Measurements from ENCODE around the gene CCSER1.

The CCSER1 gene

DNA sequence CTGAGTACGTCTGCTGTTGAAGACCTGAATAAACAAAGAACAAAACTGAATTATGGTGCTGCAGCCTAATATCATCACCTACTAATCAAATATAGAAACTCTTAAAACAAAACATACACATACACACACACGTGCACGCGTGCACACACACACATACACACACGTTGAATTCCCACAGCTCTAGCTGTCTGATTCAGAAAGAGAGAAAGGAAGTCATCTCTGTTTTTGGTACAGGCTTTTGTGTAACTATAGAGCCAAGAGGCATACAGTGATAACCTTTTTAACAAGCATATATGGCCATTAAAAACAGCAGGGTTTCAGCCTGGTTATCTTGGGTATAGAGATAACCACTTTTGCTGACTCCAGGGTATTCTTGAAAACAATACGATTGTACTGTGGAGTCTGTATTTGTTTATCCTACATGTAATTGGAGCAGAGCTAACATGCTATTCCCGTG lies 823.2 kb downstream of the CCSER1 start:
- in situ Hi-C loops (cut with MboI; ENCODE audit: low pct_unique_long_range_greater_than_20kb, low sequenced_read_pairs): no loop called here
- DNase-seq: no peak

DNA sequence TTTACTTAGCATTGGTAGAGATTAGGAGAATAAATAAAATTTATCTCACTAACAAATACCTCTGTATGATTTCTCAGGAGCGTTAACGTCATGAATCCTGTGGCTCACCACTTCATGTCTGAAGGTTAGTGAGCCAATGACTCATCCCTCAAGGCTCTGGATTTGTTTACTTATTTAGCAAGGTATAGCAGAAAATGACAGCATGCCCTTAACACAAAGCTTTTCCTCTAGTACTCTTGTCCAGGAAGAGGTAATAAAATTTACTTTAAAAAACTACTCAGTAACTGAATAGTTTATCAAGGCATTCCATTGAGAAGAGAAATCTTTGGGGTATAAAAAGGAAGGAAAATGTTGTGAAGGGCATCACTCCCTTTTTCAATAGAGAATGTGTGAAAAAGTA lies 823.8 kb downstream of the CCSER1 start:
- in situ Hi-C loops (cut with MboI; ENCODE audit: low pct_unique_long_range_greater_than_20kb, low sequenced_read_pairs): no loop called here
- no peak for DNase-seq

DNA sequence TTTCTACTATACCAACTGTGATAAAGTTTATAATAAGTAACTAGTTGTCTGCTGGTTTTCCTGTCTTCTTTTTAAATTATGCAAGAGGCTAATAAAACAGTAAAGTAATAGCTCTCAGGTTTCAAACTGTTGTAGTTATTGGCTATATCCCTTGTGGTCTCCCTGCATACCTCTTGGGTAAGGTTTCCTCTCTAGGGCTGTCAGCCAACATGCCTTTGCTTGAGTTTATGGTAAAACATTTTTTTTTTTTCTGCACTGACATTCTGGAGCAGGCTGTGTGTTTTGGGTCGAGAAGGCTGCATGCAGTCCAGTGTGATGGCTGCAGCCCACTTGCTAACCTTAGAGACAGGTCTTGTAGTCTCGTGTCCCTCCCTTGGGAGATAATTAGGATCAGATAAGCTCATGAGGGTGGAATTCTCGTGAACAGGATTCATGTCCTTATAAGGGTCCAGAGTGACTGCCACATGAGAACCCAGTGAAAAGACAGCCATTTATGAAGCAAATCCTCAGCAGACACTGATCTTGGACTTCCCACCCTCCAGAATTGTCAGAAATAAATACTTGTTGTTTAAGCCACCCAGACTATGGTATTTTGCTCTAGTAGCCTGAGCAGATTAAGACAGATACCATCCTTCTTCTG lies 831.2 kb downstream of the CCSER1 start:
- no peak for DNase-seq

DNA sequence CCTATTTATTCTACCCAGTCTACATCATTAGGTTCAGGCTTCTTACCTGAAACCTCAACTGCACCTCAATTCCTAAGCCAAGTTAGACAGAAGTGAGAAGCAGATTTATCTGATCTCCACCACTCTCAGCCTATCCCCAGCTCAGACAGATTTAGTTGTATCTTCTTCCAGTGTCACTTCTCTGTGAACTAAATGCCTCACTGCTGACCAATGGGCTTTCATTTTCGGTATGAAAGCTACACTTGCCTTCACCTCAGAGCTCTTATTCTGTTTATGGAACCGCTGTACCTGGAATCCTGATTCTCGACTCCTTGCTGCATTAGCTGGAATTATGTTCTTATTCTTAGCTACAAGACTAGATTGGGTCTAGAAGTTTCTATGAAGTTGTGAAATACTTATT lies 833.2 kb downstream of the CCSER1 start:
- in situ Hi-C loops (cut with MboI; ENCODE audit: low pct_unique_long_range_greater_than_20kb, low sequenced_read_pairs): no loop called here
- no peak for DNase-seq

More for the DNA sequence above, 831.2 kb downstream of the CCSER1 start:
- in situ Hi-C loops (cut with MboI; ENCODE audit: low pct_unique_long_range_greater_than_20kb, low sequenced_read_pairs): no loop called here

DNA sequence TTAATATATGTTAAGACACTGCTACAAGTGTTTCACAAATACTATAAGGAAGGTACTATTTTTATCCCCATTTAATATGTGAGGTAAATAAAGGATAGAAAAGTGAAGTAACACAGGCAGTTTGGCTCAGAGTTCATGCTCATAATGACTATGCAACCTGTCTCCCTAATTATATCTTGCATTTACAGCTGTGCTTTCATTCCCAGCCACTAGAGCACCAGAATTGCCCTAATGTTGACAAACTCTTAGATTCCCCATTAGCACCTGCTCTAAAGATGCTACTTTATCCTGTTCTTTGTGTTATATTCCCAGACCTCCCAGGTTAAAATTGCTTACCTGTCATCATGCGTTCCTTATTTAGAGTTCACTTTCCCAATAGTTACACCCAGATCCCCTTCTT lies 833.6 kb downstream of the CCSER1 start:
- in situ Hi-C loops (cut with MboI; ENCODE audit: low pct_unique_long_range_greater_than_20kb, low sequenced_read_pairs): no loop called here
- no peak for DNase-seq

DNA sequence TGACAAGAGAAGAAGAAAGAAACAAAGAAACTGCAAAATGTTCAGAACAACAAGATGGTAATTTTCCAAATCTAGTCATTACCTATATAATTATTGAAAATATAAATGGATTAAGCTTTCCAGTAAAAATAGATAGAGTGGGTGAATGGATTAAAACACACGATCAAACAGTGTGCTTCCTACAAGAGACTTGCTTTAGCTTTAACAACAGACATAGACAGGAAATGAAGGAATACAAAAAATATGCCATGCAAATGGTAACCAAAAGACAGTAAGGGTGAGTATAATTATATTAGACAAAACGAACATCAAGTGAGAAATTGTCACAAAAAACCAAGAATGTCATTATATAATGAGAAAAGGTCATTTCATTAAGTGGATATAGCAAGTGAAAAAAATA lies 842.8 kb downstream of the CCSER1 start:
- in situ Hi-C loops (cut with MboI; ENCODE audit: low pct_unique_long_range_greater_than_20kb, low sequenced_read_pairs): no loop called here
- no peak for DNase-seq

DNA sequence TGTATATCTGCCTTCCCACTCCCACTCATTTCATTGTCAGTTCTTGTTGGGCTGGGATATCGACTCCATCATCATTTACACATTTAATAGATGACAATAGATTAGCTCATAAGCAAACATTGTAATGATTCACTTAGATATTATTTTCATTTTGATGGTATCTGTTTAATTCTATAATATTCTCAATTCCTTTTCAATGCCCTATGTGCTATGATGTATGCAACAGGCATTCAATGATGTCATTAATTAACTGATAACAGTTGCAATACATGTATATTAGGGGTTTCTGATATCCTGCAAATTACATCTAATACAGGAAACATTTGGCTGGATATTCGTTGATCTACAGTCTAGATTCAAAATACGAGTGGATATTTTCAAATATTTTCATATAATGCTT lies 850.5 kb downstream of the CCSER1 start:
- DNase-seq: no peak
- in situ Hi-C loops (cut with MboI; ENCODE audit: low pct_unique_long_range_greater_than_20kb, low sequenced_read_pairs): no loop called here

DNA sequence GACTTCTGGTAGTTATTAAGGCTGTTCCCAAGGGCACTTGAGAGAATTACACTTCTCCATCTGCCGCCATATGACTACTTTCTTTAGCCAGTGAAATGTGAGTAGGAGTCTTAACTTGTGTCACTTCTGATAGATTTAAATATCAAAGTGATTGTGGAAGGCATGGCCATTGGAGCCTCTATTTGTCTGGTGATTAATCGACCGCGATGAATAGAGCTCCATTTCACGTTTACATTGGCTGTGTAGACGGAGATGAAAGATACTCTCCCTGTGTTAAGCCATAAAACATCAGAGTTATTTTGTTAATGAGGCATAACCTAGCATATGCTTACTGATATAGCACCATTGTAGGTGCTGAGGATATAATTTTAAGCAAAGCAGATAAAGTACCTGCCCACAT lies 852.4 kb downstream of the CCSER1 start:
- in situ Hi-C loops (cut with MboI; ENCODE audit: low pct_unique_long_range_greater_than_20kb, low sequenced_read_pairs): no loop called here
- no peak for DNase-seq

DNA sequence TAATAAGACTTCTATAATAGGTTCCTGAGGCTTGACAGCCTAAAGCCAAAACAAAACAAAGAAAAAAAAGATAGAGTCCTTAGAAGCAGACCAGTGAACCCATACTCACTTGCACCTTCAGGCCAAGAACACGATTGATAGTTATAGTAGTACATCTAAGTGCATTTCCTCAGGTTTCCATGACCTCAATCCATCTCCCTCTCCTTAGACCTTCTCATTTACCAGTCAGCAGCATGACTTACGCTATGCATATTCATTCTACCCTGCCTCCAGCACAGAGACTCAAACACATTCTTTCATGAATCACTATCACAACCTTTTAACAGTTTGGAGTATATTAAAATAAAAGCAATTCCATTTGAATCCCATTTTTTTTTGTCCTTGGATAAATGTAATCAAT lies 855.6 kb downstream of the CCSER1 start:
- in situ Hi-C loops (cut with MboI; ENCODE audit: low pct_unique_long_range_greater_than_20kb, low sequenced_read_pairs): no loop called here
- no peak for DNase-seq

DNA sequence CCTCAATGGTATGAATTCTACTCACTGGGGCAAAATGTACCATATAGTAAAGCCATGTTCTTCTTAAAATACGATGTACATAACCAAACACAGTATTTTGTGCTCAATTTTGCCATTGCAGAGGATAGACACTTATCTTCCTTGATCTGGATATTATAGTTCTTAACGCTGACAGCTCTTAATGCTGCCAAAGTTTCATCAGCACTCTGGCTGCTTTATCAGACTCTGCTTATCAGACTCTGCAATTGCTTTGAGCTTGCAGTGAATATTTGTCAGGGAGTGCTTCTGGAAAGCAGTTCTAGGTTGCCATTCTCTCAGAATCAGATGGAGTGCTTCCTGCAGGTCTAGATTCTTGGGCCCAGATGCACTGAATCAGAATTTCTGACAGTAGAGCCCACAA lies 863.1 kb downstream of the CCSER1 start:
- in situ Hi-C loops (cut with MboI; ENCODE audit: low pct_unique_long_range_greater_than_20kb, low sequenced_read_pairs): no loop called here
- DNase-seq: no peak

DNA sequence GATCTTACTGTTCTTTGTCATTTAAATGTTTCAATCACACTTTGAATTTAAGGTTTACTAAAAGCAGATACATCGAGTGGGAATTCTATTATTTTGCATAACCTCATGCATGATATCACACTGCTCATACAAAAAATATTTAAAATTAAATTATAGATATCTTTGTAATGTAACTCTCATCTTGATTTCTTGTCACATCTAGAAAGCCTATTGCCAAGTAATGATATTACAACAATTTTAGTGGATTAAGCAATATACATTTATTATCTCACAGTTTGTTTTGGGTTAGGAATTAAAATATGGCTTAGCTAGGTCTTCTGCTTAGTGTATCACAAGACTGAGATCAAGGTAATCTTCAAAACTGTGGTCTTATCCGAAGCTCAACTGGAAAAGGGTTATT lies 865.0 kb downstream of the CCSER1 start:
- in situ Hi-C loops (cut with MboI; ENCODE audit: low pct_unique_long_range_greater_than_20kb, low sequenced_read_pairs): no loop called here
- DNase-seq: no peak

DNA sequence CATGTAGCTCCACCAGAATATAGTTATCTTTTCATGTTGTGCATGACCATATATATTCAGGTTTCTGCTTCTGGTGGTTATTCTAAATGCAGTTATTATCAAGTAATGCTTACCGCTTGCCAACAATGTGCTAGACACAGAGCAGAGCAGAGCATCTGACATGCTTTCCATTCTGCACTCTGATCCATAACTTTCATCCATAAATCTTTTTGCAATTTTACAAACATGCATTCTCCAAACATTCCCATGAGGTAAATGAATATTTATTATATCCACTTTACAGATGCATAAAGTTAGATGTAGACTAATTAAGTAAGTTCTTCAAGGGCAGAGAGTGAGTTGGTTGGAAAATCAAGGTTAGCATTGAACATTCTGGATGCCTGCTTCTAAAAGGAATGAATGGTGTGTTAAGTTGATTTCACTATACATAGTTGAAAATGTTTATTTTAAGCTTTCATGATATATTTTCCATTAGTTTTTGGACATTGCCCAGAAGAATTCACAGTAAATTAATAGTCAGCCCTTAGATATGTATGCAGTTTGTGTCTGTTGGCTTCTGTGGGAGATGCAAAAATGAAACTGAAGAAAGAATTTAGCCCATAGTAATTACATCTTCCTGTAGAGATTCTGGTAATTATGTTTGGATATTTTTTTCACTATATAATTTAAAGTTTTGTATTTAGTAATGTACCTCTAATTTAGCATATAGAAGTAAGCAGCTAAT lies 867.8 kb downstream of the CCSER1 start:
- no peak for DNase-seq
- in situ Hi-C loops (cut with MboI; ENCODE audit: low pct_unique_long_range_greater_than_20kb, low sequenced_read_pairs): no loop called here

DNA sequence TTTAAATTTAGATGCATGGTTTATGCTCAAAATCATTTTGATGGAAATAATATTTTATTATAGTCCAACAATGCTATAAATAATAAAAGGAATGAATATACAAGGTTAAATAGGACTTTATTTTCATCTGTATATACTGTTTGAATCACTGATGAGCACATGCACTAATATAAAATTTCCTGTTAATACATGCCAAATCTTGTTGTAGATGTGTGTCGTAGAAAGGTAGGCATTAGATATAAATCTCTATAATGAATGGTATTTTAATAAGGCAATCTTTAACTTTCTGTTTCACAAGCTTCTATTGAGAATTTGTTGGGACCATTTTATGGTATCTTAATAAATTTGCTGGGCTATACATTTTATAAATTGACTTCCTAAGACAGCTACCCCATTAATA lies 868.8 kb downstream of the CCSER1 start:
- in situ Hi-C loops (cut with MboI; ENCODE audit: low pct_unique_long_range_greater_than_20kb, low sequenced_read_pairs): no loop called here

DNA sequence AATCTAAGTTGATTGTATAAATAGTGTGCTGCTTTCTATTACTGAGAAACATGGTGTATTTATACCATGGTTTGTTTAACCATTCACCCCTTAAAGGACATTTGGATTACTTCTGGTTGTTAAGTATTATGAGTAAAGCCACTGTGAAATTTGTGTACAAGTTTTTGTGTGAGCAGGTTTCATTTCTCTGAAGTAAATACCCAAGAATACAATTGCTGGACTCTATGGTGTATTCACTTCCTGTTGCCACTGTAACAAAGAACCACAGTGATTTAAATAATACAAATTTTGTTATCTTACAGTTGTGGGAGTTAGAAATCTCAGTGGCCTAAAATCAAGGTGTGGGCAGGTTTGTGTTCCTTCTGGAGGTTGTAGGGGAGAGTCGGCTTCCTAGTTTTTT lies 869.6 kb downstream of the CCSER1 start:
- in situ Hi-C loops (cut with MboI; ENCODE audit: low pct_unique_long_range_greater_than_20kb, low sequenced_read_pairs): no loop called here
- DNase-seq: no peak

More for the DNA sequence above, 868.8 kb downstream of the CCSER1 start:
- no peak for DNase-seq

DNA sequence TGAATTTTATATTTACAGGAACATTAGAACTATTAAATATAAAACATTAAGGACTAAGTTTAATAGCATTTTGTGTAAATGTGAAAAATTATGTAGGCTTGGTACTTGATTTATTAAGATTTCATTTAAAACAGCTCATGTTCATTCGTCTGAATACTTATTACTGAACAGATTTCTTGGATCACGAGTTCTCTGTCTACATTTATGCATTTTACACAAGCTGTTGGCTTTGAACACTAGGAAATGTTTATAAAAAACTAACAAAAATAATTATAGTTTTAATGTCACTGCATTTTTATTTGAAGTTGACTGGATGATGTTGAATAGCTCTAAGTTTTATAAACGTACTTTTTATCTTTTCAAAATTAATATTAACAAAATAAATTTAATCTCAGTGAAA lies 888.7 kb downstream of the CCSER1 start:
- in situ Hi-C loops (cut with MboI; ENCODE audit: low pct_unique_long_range_greater_than_20kb, low sequenced_read_pairs): no loop called here
- DNase-seq: no peak

DNA sequence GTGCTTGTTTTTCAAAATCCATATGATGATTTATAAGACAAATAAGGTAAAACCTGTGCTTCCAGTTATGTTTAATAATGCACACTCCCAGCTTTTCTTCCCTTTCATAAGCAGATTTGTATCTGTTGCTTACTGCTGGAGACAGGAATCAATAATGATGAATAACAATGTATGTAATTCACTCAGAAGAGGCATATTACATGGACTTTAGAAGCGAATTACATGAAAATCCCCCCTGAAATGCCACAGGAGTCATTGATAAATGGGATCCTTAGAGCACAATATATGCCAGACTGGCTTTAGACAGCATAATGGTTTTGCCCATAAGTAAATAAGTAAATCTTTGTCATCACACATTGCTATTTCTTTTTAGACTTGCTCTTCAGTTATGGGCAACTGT lies 892.3 kb downstream of the CCSER1 start:
- in situ Hi-C loops (cut with MboI; ENCODE audit: low pct_unique_long_range_greater_than_20kb, low sequenced_read_pairs): no loop called here

DNA sequence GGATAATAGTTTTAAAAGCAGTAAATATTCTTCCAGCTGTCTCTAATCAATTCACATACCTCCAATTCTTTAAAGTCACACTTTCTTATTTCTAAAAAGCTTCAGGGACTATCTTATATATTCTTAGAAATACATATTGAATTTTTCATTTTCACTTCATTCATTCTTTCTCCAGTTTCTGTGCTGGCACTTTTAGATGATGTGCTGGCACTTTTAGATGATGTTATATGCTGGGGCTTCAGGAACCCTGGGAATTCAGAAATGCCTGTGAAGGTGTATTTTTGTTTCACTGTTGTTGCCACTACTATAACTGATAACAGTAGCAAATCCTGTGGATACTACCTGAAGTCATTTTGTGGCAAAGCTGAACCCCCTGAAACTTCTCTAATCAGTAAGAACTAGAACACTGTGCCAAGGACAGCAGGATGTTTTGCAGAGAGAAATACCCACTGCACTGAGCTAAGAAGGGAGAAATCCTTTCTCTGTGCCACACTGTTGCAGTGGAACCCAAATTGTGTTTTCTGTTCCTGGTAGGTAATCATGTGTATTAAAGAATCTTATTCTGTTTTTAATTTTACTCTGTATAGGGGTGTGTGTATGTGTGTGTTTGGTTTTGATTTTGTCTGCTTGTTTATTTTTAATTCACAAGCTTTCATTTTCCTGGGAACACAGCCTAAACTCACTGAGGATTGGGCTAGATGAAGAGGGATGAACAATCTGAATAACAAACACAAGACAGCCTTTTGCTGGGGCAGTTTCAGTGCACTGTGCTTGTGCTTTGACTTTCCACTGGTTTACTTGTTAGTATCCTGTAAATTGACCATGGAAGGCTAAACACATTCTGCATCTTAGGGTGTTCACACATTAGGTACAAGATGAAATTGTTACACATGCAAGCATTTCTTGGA lies 898.3 kb downstream of the CCSER1 start:
- no peak for DNase-seq
- in situ Hi-C loops (cut with MboI; ENCODE audit: low pct_unique_long_range_greater_than_20kb, low sequenced_read_pairs): no loop called here

More for the DNA sequence above, 892.3 kb downstream of the CCSER1 start:
- DNase-seq: no peak

DNA sequence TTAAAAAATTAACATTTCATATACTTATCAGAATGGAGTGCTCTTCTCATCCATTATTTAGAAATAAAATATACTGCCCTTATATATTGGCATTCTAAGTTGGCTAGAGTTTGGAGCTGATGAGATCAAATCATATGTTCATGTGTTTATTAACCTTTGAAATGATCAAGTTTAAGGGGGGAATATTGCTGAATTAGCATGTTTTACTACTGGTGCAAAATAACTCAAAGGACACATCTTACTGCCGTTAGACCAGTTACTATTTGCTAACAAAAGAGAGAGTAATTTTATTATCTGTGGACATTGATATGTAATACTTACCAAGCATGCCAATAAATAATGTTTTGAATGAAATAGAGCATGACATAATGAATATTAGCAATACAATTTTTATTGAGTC lies 901.0 kb downstream of the CCSER1 start:
- no peak for DNase-seq
- in situ Hi-C loops (cut with MboI; ENCODE audit: low pct_unique_long_range_greater_than_20kb, low sequenced_read_pairs): no loop called here

DNA sequence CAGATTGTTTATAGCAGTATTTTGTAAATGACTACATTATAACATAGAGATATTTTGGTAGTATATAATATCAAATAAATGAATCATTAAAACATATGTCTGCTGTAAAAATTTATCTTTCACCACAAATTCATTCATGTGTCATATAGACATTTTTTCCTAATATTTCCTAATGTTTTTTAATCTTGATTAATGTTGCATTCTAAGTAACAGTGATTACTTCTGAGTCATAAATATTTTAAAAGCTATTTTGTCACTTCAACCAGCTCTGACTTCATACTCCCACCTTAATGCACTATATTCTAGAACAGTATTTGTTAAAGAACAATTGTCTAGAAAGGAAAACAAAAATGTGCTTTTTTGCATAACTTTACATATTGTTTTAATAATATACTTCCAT lies 904.6 kb downstream of the CCSER1 start:
- in situ Hi-C loops (cut with MboI; ENCODE audit: low pct_unique_long_range_greater_than_20kb, low sequenced_read_pairs): no loop called here
- DNase-seq: no peak
